Smooth muscle cell (in vitro differentiated cells): Measurements from ENCODE around the gene FBXO31. TPM values are rescaled to one million over a fixed set of nuclear protein-coding genes. Genes with fewer than 3 reads are reported as not detected.

ENCODE experiments used
- DNase-seq: peaks from one replicate; lab custom pipeline; 2025; ENCODE audit not compliant: unreplicated experiment; lab: John Stamatoyannopoulos, UW
- H2AFZ ChIP-seq: fragments of 200-600 bp; sonication (generic); 2 replicates; pipeline ENCODE4 v1.6.0; 2016; ENCODE audit warnings: antibody characterized with exemption, low read depth, mild to moderate bottlenecking
- H3F3A ChIP-seq: fragments of 200-600 bp; sonication (generic); 2 replicates; pipeline ENCODE4 v1.6.0; 2017; ENCODE audit warnings: antibody characterized with exemption, low read depth
- H3K27ac ChIP-seq: fragments of 200-600 bp; sonication (generic); 2 replicates; pipeline ENCODE4 v1.5.1; 2016; ENCODE audit warnings: low read depth, mild to moderate bottlenecking
- H3K27me3 ChIP-seq: fragments of 200-600 bp; sonication (generic); 2 replicates; pipeline ENCODE4 v1.6.1; 2016; ENCODE audit warnings: low read depth, mild to moderate bottlenecking
- H3K36me3 ChIP-seq: fragments of 200-600 bp; sonication (generic); 2 replicates; pipeline ENCODE4 v1.5.1; 2016; ENCODE audit warnings: low read depth
- H3K4me1 ChIP-seq: fragments of 200-600 bp; sonication (generic); 2 replicates; pipeline ENCODE4 v1.5.1; 2016; ENCODE audit warnings: low read depth
- H3K4me2 ChIP-seq: fragments of 200-600 bp; sonication (generic); 2 replicates; pipeline ENCODE4 v1.6.0; 2016; ENCODE audit warnings: mild to moderate bottlenecking
- H3K4me3 ChIP-seq: fragments of 200-600 bp; sonication (generic); 2 replicates; pipeline ENCODE4 v1.5.1; 2016; ENCODE audit warnings: mild to moderate bottlenecking
- H3K79me2 ChIP-seq: fragments of 200-600 bp; sonication (generic); 2 replicates; pipeline ENCODE4 v1.6.0; 2016; ENCODE audit warnings: low read depth, mild to moderate bottlenecking
- H3K9ac ChIP-seq: fragments of 200-600 bp; sonication (generic); 2 replicates; pipeline ENCODE4 v1.6.0; 2016; ENCODE audit warnings: low read depth
- H3K9me3 ChIP-seq: fragments of 200-600 bp; sonication (generic); replicated peaks from 2 replicates; pipeline ENCODE4 v1.5.1; 2016; ENCODE audit warnings: low read depth
- H4K20me1 ChIP-seq: fragments of 200-600 bp; sonication (generic); 2 replicates; pipeline ENCODE4 v1.6.0; 2016; ENCODE audit warnings: low read depth
- WGBS: methylation state at CpG from one replicate; pipeline ENCODE4 v1.1.7; 2016; ENCODE audit warnings: low lambda C conversion rate; 5-methylcytosine and 5-hydroxymethylcytosine counted together
- polyA plus RNA-seq: library from polyadenylated mRNA; unstranded; fragments of >200 nt; fragmentation: Nextera tagmentation; extraction: Ambion mirVana; gene quantifications from 2 replicates; pipeline ENCODE4 v1.2.1, GENCODE V29; 2016
- total RNA-seq: library from RNA; depleted of rRNA; stranded (reverse); fragments of >200 nt; gene quantifications from 2 replicates; pipeline ENCODE4 v1.2.3, GENCODE V29; 2014
- TF ChIP-seq, protein P1 (sequence below): fragments of 200-600 bp; sonication (generic); IDR thresholded peaks from 2 replicates; pipeline ENCODE4 v1.5.1; 2017; ENCODE audit warnings: borderline replicate concordance, mild to moderate bottlenecking, antibody characterized with exemption; ENCODE audit not compliant: insufficient read depth, poor library complexity, severe bottlenecking

Gene FBXO31
- total and polyA plus RNA-seq, 2 experiments from 2014 or later: 13.9 to 25.6 TPM

DNA sequence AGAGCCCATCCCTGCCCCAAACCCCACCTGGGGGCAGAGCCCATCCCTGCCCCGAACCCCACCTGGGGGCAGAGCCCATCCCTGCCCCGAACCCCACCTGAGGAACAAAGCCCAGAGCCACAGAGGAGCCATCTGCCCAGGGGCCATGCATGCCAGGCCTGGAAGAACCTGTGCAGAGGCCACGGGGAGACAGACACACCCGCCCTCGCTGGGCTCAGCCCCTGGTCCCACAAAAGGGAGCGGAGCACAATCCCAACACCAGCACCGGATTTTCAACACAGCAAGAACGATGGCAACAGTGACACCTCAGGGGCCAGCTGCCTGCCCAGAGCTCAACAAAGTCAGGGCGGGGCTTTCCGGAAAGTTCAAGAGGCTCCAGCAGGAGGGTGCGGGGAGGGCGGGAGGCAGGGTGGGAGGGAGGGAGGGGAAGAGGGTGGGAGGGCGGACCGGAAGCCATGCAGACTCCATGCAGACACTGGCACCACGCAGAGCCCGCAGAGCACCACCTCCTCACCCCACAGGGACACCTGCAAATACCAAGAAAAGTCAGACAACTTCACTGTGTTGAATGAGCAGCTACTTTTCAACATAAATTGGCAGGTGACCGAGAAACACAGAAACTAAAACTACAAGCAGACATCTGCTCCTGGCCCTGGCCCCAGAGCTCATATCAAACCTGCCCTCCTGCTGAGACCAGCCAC is 38.5 kb downstream of the FBXO31 start:
- H4K20me1 ChIP-seq: peaks cover 63% of the 10 kb centered on the region
- no peak overlapping the region for H2AFZ ChIP-seq
- H3K9me3 ChIP-seq: no peaks in the 10 kb centered on the region
- H3K79me2 ChIP-seq: peaks cover 6% of the 10 kb centered on the region
- DNase-seq: no peak
- no peak overlapping the region for H3K4me3 ChIP-seq
- TF ChIP-seq, protein P1, sequence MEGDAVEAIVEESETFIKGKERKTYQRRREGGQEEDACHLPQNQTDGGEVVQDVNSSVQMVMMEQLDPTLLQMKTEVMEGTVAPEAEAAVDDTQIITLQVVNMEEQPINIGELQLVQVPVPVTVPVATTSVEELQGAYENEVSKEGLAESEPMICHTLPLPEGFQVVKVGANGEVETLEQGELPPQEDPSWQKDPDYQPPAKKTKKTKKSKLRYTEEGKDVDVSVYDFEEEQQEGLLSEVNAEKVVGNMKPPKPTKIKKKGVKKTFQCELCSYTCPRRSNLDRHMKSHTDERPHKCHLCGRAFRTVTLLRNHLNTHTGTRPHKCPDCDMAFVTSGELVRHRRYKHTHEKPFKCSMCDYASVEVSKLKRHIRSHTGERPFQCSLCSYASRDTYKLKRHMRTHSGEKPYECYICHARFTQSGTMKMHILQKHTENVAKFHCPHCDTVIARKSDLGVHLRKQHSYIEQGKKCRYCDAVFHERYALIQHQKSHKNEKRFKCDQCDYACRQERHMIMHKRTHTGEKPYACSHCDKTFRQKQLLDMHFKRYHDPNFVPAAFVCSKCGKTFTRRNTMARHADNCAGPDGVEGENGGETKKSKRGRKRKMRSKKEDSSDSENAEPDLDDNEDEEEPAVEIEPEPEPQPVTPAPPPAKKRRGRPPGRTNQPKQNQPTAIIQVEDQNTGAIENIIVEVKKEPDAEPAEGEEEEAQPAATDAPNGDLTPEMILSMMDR: no peak
- H3K4me1 ChIP-seq: no peaks in the 10 kb centered on the region
- H3F3A ChIP-seq: no peaks in the 10 kb centered on the region
- H3K27me3 ChIP-seq: no peaks in the 10 kb centered on the region
- H3K36me3 ChIP-seq: no peaks in the 10 kb centered on the region
- H3K27ac ChIP-seq: no peak overlapping the region
- WGBS: 89% methylated on average over 14 of the region's 17 CpGs
- H3K4me2 ChIP-seq: no peak overlapping the region
- no peak overlapping the region for H3K9ac ChIP-seq

DNA sequence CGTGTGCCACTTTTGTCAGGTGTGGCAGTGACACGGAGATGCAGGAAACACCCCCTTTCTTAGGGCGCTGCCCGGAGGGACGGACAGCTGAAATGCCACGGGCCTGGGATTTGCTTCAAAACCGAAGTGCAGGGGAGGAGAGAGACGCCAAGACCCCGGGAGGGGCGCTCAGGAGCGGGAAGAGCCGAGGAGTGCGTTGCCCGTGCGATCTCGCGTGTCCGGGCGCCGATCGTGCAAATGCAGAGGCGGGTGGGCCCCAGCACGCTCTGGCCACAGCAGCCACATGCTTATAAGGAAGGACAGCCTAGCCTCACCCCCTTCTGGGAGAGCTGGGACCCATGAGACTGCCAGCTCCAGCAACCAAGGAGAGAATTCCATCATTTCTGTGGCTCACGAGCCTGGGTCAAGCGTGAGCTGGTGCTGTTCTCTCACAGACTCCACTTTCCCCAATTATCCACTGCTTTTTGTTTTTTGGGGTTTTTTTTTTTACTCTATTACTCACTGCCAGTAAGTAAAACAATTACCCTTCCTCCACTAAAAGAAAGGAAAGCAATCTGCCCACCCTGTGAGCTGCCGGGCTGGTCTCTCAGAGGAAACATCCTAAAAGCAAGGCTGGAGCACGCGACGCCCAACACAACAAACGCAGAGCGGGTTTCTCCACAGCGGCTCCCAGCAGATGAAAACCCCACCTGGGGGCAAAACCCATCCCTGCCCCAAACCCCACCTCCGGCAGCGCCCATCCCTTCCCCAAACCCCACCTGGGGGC is 39.2 kb downstream of the FBXO31 start:
- no peaks in the 10 kb centered on the region for H3K4me1 ChIP-seq
- no peaks in the 10 kb centered on the region for H3K27me3 ChIP-seq
- H3K27ac ChIP-seq: no peak overlapping the region
- H3K36me3 ChIP-seq: no peaks in the 10 kb centered on the region
- no peak overlapping the region for H3K4me3 ChIP-seq
- no peak overlapping the region for H3K4me2 ChIP-seq
- no peaks in the 10 kb centered on the region for H3K9me3 ChIP-seq
- no peaks in the 10 kb centered on the region for H3F3A ChIP-seq
- TF ChIP-seq, protein P1: no peak
- WGBS: 95% methylated on average over 32 of the region's 34 CpGs
- peaks cover 60% of the 10 kb centered on the region for H4K20me1 ChIP-seq
- DNase-seq: no peak
- H2AFZ ChIP-seq: no peak overlapping the region
- peaks cover 6% of the 10 kb centered on the region for H3K79me2 ChIP-seq
- no peak overlapping the region for H3K9ac ChIP-seq

DNA sequence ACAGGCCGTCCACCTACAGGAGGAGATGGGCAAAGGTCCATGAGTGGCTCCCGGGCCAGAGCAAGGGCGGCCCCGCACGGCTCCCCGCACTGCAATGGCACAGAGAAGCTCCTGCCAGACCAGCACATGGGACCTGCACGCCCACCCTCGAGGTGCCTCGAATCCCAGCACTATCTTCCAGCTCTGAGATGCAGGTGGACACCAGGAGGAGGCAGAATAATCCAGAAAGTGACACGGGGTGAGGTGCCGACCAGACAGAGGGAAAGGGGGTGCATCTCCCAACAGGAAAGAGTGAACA is 39.9 kb downstream of the FBXO31 start:
- TF ChIP-seq, protein P1: no peak
- Histone ChIP-seq H4K20me1 (peaks cover 54% of the 10 kb centered on the region), H3K27ac (no peak overlapping the region), H3K9ac (no peak overlapping the region), H3K36me3 (no peaks in the 10 kb centered on the region), H3K79me2 (no peaks in the 10 kb centered on the region), H3K4me3 (no peak overlapping the region), H3F3A (no peaks in the 10 kb centered on the region), H3K27me3 (no peaks in the 10 kb centered on the region), H3K4me1 (no peaks in the 10 kb centered on the region), H3K9me3 (no peaks in the 10 kb centered on the region), H3K4me2 (no peak overlapping the region), H2AFZ (no peak overlapping the region)
- WGBS: 93% methylated on average over 11 of the region's 11 CpGs
- no peak for DNase-seq
